Esophagus squamous epithelium (tissue), 4 donors: ENCODE measurements around the gene RAB26.
"Not testable (repeated sequence)": the region's sequence is repeated elsewhere in the genome, so short reads cannot be mapped to it uniquely, and the experiment has no call there.

Experiments used
- CTCF ChIP-seq, 6 experiments: fragments of 450-650 bp in 4 of 6; fragments of 200-600 bp in 2 of 6; sonication (generic) in 2 of 6; IDR thresholded peaks; one replicate each; pipeline ENCODE4 v1.5.1; 2016 to 2019; ENCODE audit warnings: antibody characterized with exemption in 6 of 6, mild to moderate bottlenecking in 4 of 6, moderate library complexity in 4 of 6
- POLR2A ChIP-seq, 4 donors: fragments of 450-650 bp; IDR thresholded peaks; one replicate each; pipeline ENCODE4 v1.6.1; 2017; ENCODE audit warnings: antibody characterized with exemption in 4 of 4, mild to moderate bottlenecking in 4 of 4, moderate library complexity in 3 of 4

GRCh38 chr16:2108446-2109270 is 39.8 kb upstream of the RAB26 start:
- TF ChIP-seq CTCF, POLR2A (IDR thresholded peaks at IDR 0.05): not testable (repeated sequence)
